ENCODE results near the gene NUAK2. TPM values are rescaled to one million over a fixed set of nuclear protein-coding genes. Genes with fewer than 3 reads are reported as not detected.

NUAK2 gene
- total and polyA plus RNA-seq, 4 donors = 1.3 to 2.4 (median 2.1) TPM

- TF ChIP-seq ATF3 (IDR thresholded peaks at IDR 0.05) (no peak), YY1 (IDR thresholded peaks at IDR 0.05) (no peak), FOXA2 (IDR thresholded peaks at IDR 0.05) (no peak), CTCF (IDR thresholded peaks at IDR 0.05; ENCODE audit: low read depth, low read length, missing input control) (no peak), ZBTB33 (IDR thresholded peaks at IDR 0.05) (no peak), EGR1 (IDR thresholded peaks at IDR 0.05; ENCODE audit: low read depth in 2 of 2) (no peak), HNF4G (IDR thresholded peaks at IDR 0.05) (no peak), GABPA (IDR thresholded peaks at IDR 0.05 in 1 of 2, conservative IDR thresholded peaks at IDR 0.05 in 1 of 2) (no peak), MAX (IDR thresholded peaks at IDR 0.05) (no peak)
- Histone ChIP-seq H3K27me3 (ENCODE audit: control insufficient read depth in 4 of 4, insufficient read depth in 4 of 4, low read length in 3 of 4) (no peaks in the 10 kb centered on the region), H3K4me3 (ENCODE audit: low read depth in 1 of 3, low read length in 3 of 3) (no peak overlapping the region), H3K36me3 (ENCODE audit: control insufficient read depth in 4 of 4, insufficient read depth in 3 of 4, low read depth in 1 of 4, low read length in 3 of 4) (no peaks in the 10 kb centered on the region), H3K4me1 (ENCODE audit: control insufficient read depth in 4 of 4, insufficient read depth in 4 of 4, low read length in 3 of 4) (peaks cover 0 to 7% (median 0%) of the 10 kb centered on the region in 4 donors), H3K9ac (ENCODE audit: low read depth in 1 of 2, low read length in 2 of 2) (no peak overlapping the region), H3K27ac (ENCODE audit: low read depth in 1 of 2, low read length in 2 of 2) (no peak overlapping the region), H3K9me3 (ENCODE audit: control insufficient read depth in 4 of 4, low read length in 3 of 4) (no peaks in the 10 kb centered on the region)
- 94% methylated on average over 8 of the region's 8 CpGs for WGBS
- no peak for DNase-seq (ENCODE audit: low spot score)
Observed at GRCh38 chr1:205276689-205277065, 44.9 kb downstream of the NUAK2 start.

- TF ChIP-seq HNF4A (conservative IDR thresholded peaks at IDR 0.05) (no peak), YY1 (IDR thresholded peaks at IDR 0.05) (no peak), RXRA (IDR thresholded peaks at IDR 0.05) (no peak), RAD21 (IDR thresholded peaks at IDR 0.05) (no peak)
- no peak for DNase-seq (ENCODE audit: low spot score)
- peaks cover 0 to 7% (median 0%) of the 10 kb centered on the region in 4 donors for H3K4me1 ChIP-seq (ENCODE audit: control insufficient read depth in 4 of 4, insufficient read depth in 4 of 4, low read length in 3 of 4)
- WGBS = 92% methylated on average over 9 of the region's 9 CpGs
- H3K9me3 ChIP-seq (ENCODE audit: control insufficient read depth in 4 of 4, low read length in 3 of 4) = no peaks in the 10 kb centered on the region
- no peak overlapping the region for H3K27ac ChIP-seq (ENCODE audit: low read depth in 1 of 2, low read length in 2 of 2)
- no peak overlapping the region for H3K4me3 ChIP-seq (ENCODE audit: low read depth in 1 of 3, low read length in 3 of 3)
- no peak overlapping the region for H3K9ac ChIP-seq (ENCODE audit: low read depth in 1 of 2, low read length in 2 of 2)
- H3K27me3 ChIP-seq (ENCODE audit: control insufficient read depth in 4 of 4, insufficient read depth in 4 of 4, low read length in 3 of 4) = no peaks in the 10 kb centered on the region
- no peaks in the 10 kb centered on the region for H3K36me3 ChIP-seq (ENCODE audit: control insufficient read depth in 4 of 4, insufficient read depth in 3 of 4, low read depth in 1 of 4, low read length in 3 of 4)
Observed at GRCh38 chr1:205275916-205276688, 45.4 kb downstream of the NUAK2 start.

GRCh38 chr1:205275133-205275532 lies 46.4 kb downstream of the NUAK2 start:
- H3K4me3 ChIP-seq (ENCODE audit: low read depth in 1 of 3, low read length in 3 of 3) = no peak overlapping the region
- WGBS = 49% methylated on average over 3 of the region's 3 CpGs
- H3K36me3 ChIP-seq (ENCODE audit: control insufficient read depth in 4 of 4, insufficient read depth in 3 of 4, low read depth in 1 of 4, low read length in 3 of 4) = no peaks in the 10 kb centered on the region
- H3K27me3 ChIP-seq (ENCODE audit: control insufficient read depth in 4 of 4, insufficient read depth in 4 of 4, low read length in 3 of 4) = no peaks in the 10 kb centered on the region
- no peak overlapping the region for H3K27ac ChIP-seq (ENCODE audit: low read depth in 1 of 2, low read length in 2 of 2)
- no peak overlapping the region for H3K9ac ChIP-seq (ENCODE audit: low read depth in 1 of 2, low read length in 2 of 2)
- DNase-seq (ENCODE audit: low spot score) = no peak
- TF ChIP-seq ZBTB33 (IDR thresholded peaks at IDR 0.05) (no peak), JUND (IDR thresholded peaks at IDR 0.05) (no peak), HNF4A (conservative IDR thresholded peaks at IDR 0.05) (no peak), RAD21 (IDR thresholded peaks at IDR 0.05) (peak in 1 of 2 donors; percentile 38)
- H3K9me3 ChIP-seq (ENCODE audit: control insufficient read depth in 4 of 4, low read length in 3 of 4) = no peaks in the 10 kb centered on the region
- peaks cover 0 to 7% (median 0%) of the 10 kb centered on the region in 4 donors for H3K4me1 ChIP-seq (ENCODE audit: control insufficient read depth in 4 of 4, insufficient read depth in 4 of 4, low read length in 3 of 4)
